Stimulated activated naive CD4-positive, alpha-beta T cell (primary cell): Measurements from ENCODE around the gene SDF4.
"Not testable (repeated sequence)": the region's sequence is repeated elsewhere in the genome, so short reads cannot be mapped to it uniquely, and the experiment has no call there.

Source experiments
- DNase-seq, 6 experiments: peaks; one replicate each; lab custom pipeline; 2025; lab: John Stamatoyannopoulos, UW

SDF4 gene

DNA sequence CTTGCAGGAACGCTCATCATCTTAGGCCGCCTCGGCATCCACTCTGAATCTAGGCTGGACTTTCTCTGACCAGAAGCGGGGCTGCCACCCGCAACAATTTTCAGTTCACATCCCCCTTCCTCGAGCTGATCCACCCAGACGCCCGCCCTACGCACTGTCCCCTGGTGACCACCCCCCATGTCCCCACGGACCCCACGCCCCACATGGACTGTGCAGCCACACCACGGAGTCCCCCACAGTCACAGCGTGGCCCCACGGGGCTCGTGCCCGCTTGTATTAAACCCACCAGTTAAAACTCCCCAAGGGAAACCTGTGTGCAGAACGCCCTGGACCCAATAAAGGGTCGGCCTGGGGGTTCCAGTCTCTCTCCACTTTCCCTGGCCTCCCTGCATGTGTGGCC, 27.7 kb upstream of the SDF4 start:
- no peak for DNase-seq

DNA sequence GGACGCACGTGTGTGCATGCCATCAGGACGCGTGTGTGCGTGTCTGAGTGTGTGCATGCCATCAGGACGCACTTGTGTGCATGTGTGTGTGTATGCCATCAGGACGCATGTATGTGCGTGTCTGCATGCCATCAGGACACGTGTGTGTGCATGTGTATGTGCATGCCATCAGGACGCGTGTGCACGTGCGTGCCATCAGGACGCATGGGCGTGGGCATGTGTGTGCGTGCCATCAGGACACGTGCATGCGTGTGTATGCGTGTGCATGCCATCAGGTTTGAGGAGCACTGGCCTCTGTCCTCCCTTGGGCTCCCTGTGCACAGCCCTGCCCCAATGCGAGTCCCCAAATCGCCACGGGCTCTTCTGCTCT, 27.3 kb upstream of the SDF4 start:
- DNase-seq: no peak

DNA sequence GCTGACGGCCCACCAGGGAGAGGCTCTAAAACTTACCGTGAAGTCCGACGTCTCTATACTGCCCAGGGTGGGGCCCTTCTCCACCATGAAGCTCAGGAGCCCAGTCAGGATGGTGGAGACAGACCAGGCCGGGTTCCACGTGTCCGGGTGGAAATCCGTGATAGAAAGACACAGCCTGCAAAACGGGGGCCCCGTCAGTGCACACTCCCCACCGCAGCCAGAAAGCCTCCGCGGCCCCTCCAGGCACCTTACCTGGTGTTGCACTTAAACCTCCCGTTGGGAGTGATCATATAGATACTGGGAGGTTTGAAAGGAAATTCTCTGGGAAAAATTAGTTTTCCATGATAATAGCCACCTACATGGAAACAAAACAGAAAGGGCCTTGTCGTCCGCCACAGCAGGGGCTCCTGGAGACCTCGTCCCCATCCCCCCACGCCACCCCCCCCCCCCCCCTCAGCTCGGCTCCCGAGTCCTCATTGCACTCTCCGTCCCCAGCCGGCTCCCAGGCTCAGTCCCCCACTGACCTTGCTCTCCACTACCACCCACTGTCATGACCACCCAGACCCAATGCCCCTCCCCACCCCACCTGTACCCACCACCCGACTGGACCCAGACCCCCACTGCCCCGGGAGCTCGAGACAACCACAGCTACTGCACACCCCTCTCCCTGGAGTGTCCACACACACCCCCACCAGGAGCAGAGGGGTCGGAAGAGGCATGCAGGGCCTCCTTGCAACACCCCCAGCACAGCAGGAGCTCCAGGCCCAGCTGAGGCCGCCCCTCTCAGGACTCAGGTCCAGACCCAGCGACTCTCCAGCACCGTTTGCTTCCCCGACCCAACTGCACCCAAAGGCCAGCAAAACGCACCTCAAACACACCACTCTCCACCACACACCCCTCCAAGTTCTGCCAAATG, 25.4 kb upstream of the SDF4 start:
- no peak for DNase-seq

DNA sequence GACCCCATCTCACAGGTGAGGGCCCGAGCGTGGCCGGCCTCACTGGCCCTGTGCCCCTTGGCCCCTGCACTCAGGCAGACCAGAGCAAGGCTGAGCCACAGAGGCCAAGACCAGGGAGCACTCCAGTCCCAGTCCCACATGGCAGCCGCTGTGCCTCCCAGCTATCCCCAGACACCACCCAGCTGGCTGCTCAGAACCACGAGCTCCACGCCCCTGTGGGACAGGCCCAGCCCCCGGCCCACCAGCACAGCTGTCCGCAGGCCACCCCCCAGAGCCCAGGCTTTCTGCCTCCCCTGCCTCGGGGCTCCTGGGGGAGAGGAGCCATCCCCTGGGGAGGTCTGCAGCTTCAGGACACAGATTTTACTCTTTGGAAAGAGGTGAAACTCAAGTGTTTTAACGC, 23.8 kb upstream of the SDF4 start:
- no peak for DNase-seq

DNA sequence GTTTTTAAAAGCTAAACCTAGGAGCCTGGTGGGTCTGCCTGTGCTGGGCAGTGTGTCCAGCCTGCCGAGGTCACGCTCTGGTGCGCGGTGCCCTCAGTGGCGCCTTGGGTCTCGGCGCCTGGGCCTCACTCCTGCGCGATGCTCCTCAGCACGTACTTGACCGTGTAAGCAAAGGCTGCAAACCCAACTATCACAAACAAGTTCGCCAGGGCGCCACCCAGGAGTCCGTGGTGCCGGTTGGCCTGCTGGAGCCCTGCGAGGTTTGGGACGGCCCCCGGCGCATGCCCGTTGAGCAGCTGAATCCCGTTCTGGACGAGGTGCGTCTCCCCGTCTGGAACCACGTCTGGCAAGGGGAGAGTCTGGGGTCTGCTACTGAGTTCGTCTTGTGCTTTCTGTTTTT, 23.3 kb upstream of the SDF4 start:
- DNase-seq: no peak

DNA sequence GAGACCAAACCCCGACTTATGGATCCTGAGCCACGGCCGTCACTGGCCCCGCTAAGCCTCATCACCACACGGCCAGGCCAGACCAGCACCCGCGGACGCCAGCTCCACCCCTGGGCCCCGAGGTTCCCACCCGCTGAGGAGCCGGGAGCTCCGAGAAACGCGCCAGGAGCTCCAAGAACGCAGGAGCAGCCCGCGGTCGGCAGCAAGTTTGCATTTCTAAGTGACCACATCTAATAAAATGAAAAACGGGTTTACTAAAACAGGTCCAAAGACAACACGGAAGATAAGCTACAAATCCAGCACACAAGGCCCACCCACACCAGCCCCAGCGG, 22.8 kb upstream of the SDF4 start:
- DNase-seq: no peak

DNA sequence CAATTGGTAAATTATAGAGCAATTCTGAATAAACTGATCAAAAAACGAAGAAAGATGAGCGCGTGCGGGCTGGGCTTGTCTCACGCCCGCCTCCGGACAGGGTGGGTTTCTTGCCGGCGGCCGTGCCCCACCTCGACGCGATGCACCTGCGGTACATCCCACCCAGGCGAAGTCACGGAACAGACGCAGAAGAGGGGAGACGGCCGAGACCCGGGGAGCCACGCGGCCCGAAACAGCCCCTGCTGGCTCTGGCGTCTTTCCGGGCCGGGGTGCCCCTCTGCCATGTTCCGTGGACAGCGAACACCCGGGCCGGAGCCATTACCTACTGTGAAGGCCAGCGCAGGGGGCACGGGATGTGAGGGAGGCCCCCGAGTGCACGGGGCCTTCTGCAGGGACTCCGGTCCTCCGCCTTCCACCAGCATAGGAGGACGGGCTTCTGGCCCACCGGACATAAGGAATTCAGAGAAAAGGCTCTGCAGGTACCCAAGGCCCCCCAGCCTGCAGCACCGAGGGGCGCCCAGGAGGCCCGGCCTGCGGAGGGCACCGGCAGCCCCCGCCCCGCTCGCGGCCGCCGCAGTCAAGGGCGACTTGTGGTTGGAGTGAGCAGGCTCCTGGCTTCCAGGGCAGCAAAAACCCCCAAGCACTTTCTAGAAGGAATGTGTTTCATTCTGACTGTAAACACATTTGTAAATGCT, 22.3 kb upstream of the SDF4 start:
- no peak for DNase-seq

DNA sequence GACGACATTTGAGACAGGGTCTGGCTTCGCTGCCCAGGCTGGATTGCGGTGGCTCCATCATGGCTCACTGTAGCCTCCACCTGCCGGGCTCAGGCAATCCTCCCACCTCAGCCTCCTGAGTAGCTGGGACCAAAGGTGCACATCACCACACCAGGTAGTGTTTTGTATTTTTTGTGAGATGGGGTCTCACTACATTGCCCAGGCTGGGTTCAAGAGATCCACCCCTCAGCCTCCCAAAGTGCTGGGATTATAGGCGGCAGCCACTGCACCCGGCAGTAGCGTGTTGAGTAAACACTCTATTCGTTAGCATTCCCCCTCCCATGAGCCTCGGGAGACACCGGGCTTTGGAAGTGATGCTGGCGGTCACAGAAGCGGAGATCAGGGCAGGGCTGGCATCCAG, 21.5 kb upstream of the SDF4 start:
- no peak for DNase-seq

DNA sequence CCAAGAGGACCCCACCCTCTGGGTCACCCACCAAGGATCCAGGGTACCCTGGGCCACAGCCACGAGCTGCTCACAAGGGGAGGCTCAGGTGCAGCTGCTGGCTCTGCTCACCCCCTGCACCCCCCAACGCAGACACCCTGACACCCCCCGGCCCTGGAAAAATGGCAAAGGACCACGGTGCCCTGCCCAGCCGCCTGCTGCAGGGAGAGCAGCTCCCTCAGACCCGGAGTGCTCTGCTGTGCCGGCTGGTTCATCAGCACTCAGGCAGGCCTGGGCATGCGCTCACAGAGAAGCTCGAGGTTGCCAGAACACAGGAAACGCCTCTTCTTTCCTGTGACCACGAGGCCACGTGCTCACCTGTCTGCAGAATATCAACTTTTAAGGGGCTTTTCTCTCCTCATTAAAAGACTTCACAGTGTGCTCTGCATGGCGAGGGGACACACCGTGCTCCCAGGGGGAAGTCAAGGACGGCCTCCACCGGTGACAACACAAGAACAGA, 19.0 kb upstream of the SDF4 start:
- DNase-seq: peak in 5 of 6 experiments; percentile 36 to 64 (median 56)

DNA sequence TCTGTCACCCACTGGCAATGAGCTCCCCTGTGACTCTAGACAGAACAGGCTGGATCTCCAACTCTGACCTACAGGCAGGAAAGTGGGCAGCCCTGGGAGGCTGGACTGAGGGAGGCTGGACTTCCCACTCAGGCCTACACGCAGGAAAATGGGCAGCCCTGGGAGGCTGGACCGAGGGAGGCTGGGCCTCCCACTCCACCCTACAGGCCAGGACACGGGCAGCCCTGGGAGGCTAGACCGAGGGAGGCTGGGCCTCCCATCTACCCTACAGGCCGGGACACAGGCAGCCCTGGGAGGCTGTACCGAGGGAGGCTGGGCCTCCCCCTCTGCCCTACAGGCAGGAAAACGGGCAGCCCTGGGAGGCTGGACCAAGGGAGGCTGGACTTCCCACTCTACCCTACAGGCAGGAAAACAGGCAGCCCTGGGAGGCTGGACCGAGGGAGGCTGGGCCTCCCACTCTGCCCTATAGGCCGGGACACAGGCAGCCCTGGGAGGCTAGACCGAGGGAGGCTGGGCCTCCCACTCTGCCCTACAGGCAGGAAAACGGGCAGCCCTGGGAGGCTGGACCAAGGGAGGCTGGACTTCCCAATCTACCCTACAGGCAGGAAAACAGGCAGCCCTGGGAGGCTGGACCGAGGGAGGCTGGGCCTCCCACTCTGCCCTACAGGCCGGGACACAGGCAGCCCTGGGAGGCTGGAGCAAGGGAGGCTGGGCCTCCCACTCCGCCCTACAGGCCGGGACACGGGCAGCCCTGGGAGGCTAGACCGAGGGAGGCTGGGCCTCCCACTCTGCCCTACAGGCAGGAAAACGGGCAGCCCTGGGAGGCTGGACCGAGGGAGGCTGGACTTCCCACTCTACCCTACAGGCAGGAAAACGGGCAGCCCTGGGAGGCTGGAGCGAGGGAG, 16.5 kb upstream of the SDF4 start:
- DNase-seq: not testable (repeated sequence)

DNA sequence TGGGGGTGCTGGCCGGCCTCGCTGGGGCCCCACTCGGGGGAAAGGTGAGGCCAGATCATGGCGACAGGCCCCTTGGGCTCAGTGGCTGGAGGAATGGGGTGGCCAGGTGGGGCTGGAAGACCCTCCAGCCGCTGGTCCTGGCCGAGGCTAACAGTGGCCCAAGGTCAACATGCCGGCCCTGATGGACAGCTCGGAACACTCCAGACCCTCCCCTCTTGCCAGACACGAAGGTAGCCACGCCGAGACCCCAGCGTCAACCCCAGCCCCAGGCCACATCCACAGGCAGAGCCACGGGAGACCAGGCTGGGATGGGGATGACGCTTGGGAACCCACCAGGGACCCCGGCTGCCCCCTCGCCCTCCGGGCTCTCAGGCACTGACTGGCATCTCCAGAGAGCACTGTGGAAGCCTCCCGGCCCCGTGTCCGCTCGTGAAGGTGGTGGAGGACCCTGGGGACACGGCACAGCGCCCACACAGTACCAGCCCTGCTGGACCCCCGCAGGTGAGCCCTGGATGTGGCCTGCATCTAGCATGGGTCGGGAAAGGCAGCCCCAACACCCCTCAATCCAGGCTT, 15.6 kb upstream of the SDF4 start:
- DNase-seq: no peak

DNA sequence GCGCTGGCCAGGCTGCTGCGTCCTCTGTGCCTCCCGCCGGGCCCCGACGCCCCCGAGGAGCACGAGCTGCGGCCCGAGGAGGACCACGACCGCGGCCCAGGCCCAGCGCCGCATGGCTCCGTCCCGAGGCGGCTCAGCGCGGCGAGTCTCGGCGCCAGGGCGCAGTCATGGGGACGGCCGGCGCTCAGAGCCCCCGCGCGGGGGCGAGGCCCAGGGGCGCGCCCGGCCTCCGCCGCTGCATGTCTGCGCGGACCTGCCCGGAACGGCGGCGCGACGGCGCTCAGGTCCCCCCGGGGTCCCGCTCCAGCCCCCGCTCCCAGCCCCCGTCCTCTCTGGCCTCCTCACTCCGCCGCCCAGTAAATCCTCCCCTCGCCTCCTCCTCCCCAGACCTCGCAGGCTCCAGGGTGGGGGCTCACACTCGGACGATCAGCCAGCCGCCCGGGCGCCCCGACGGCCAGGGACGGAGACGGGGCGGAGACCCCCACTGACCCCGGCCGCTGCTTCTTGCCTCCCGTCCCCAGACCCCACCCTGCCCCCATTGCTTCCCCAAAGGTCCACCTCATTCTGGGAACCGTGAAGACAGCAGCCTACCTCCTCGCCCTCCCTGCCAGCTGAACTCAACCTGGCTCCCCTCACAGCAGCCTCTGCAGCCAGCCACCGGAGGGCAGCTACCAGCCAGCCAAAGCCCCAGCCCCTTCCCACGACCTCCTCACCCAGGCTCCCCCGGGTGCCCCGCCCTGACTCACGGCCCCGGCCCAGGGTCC, 15.0 kb upstream of the SDF4 start, which contains the start of gene C1QTNF12:
Gene C1QTNF12 (minus strand): TSS at position 146 of the 764 bp plus-strand sequence. CDS start 32 bp downstream, at position 114.
- no peak for DNase-seq

DNA sequence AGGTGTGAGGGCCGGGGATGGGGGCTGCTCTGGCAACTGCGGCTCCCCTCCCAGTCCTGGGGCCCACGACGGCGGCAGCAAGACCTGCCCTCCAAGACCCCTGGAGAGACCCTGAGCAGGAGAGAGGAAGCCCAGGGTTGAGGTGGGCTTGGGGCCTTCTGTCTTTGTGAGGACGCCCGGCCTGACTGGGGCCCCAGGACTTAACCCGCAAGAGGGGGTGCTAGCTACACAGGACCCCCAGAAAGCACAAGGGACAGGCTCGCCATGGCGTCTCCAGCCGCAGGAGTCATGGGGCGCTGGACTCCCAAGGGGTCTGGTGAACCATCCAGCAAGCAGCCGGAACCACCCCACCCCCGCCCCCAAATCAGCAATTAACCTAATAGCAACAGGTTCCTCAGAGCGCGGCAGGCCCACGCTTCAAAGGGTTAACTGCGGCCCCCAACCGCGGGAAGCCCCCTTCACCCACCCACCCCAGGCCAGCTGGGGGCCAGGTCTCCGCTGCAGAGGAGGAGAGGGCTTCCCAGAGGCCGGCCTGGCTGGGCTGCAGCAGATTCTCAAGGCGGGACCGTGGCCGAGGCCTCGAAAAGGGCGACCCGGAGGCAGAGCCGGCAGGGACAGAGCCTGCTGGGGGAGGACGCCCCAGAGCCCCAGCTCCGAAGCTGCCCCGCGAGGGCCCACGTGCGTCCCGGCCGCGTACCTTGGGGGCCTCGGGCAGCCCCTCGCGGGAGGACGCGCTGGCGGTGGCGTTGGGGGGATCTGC, 14.2 kb upstream of the SDF4 start:
- no peak for DNase-seq

DNA sequence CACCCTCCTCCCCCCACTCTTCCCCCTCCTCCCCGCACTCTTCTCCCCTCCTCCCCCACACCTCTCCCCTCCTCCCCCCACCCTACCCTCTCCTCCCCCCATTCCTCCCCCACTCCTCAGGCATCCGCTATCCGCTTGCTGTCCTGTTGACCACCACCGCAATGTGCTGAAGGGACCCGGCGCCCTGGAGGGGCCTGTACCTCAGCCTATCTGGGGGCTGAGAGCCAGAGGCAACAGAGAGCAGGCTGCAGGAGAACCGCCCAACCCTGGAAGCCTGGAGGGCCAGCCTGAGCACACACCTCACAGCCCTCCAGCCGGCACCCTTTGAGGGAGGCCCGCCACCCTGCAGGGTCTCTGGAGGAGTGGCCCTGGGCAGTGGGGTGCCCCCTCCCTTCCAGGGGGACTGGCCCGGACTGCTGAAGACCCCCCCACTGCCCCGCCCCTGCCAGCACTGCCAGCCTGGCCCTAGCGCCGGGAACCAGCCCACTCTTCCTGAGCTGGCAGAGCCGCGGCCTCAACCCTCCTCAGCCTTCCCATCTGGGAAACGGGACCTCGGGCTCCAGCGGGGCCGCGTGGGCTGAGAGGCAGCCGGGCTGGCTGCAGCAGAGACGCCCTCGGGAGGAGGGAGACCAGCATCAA, 13.5 kb upstream of the SDF4 start:
- DNase-seq: no peak

DNA sequence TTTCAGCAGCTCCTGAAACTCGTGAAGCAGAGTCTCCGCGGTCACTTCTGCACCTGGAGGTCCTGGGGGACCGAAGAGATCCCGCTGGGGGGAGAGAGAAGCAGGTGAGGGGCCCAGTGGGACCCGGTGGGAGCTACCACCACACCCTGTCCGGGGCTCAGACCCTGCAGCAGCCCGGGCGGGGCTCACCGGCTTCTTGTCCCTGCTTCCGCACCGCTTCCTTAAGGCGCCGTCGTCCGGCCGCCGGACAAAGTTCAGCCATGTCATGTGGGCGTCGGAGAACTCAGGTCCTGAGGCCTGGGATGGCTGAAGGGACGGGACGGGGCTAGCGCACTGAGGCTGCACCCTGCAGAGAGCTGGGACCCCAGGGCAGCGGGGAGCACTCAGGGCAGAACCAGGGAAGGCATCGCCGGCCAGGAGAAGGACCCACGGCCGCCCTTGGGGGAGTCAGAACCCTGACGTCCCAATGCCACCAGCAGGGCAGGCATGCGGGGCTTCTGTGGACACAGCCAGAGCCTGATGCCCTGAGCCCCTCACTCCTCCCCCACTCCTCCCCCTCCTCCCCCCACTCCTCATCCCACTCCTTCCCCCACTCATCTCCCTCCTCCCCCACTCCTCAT, 12.5 kb upstream of the SDF4 start:
- no peak for DNase-seq

DNA sequence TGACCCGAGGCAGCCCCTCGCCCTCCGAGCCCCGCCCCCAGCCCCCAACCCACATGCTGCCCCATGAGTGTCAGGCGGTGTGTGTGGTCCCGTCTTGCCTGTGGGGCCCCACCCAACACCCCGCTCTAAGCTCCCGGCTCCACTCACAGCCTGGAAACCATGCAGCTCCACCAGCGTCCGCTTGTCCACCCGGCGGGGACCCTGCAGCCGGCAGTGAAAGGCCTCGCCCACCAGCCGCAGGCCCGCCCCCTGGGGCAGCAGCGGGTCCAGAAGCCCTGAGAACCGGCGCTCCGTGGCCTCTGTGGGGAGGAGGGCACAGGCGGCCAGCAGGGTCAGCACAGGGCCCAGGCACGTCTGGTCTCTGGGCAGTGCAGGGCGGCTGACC, 12.0 kb upstream of the SDF4 start:
- DNase-seq: no peak

DNA sequence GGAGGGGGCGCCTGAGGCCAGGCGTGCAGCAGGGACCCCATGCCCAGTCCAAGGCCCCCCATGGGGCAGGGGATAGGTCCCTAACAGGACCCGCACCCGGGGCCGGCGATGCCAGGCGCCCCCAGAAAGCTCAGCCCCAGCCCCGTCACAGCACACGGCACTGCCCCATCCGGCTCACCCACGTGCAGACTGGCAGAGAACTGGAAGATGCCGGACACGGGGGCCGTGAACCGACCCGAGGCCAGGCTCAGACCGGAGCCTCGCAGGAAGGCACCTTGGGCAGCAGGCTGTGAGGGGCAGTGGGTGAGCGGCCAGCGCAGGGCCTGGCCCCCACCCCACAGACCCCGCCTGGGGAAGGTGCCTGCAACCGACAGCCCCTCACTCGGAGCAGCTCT, 11.5 kb upstream of the SDF4 start:
- DNase-seq: no peak

DNA sequence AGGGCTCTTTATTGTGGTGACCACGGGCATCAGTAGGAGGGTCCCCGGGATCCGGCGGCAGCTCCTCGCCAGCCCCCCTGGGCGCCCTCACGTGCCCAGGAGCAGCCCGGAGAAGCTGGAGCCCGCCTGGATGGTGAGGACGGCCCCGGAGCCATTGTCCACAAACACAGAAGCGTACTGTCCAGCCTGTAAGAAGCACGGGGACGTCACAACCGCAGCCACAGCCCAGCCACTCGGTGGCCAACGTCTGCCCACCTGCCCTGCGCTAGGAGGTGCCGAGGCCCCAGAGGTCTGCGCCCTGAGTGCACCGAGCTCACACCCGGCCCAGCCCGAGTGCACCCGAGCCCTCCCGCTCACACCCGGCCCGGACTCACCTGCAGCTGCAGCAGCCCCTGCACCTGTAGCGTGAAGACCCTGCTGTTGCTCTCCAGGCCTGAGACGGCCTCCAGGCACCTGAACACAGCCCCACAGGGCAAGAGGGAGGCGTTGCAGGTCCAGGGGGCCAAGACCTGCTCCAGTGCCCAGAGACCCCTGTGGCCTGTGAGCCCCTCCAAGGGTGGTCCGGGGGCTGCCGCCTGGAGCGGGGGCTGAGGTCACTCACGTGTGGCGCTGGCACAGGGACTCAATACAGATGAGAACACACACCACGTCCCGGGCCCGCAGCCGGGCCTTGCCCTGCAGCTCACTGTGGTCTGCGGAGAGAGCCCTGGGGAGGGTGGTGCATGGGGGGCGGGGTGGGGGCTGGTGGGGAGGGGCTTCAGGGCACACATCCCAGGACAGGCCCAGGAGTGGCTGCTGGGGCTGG, 10.9 kb upstream of the SDF4 start:
- DNase-seq: no peak
